Skeletal muscle cell (primary cell): Measurements from ENCODE around the gene GPC6.
"Not testable (repeated sequence)": the region's sequence is repeated elsewhere in the genome, so short reads cannot be mapped to it uniquely, and the experiment has no call there.

Experiments
- DNase-seq: peaks from one replicate; pipeline ENCODE4 v3.0.0-alpha.2; 2010; ENCODE audit warnings: low read depth
- H3K4me3 ChIP-seq: 2 replicates; pipeline ENCODE4 v1.5.1; 2011; ENCODE audit warnings: low read depth, mild to moderate bottlenecking, control low read depth, low read length, moderate library complexity

GPC6 gene

DNA sequence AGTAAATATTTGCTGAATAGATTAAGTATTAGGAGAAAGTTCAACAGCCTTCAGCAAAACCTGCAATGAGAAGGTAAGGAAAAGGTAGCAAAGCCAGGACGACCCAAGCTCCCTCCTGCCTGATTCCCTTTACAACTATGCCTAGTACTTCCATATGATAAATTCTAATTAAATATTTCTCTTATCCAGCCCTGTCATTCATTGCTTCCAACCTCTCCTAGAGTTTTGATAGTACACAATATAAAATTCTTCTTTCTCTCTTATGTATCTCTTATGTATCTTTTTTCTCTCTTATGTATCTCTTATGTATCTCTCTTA, 1065.7 kb downstream of the GPC6 start:
- DNase-seq = no peak
- no peak overlapping the region for H3K4me3 ChIP-seq

DNA sequence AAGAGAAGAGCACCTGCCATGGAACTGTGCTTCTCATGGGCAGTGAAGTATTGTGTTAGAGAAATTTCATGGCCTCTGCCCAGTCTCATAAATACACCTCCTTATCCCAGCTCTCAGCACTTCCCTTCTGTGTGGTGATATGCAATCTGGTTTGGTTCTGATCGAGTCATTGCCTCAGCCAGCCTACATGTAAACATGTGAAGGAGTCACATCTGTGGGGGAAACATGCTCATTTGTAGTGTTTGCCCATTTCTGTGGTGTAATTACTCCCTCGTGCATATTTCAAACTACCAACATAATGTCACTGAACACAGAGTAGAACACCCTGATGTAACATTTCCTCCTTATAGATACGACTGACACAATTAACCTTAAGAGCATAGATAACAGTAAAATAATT, 1069.9 kb downstream of the GPC6 start:
- no peak overlapping the region for H3K4me3 ChIP-seq
- DNase-seq = no peak

DNA sequence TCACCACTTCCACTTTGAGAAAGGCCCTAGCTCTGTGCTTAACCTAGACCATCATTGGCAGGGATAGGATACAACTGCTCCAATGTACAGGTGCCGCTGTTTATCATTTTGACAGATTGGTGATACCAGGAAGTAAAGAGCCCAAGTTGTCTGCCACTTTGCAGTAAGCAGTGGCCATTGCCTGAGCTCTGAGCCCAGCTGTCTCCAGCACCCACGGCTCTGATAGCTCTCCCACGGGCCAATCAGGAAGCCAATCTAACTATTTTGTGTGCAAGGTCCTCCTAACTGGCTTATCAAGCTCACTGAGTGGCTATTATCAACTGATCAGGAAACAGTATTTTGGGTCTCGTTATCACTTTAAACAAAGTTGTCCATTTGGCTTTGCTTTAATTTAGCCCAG, 1071.7 kb downstream of the GPC6 start:
- H3K4me3 ChIP-seq = no peak overlapping the region
- DNase-seq = no peak

DNA sequence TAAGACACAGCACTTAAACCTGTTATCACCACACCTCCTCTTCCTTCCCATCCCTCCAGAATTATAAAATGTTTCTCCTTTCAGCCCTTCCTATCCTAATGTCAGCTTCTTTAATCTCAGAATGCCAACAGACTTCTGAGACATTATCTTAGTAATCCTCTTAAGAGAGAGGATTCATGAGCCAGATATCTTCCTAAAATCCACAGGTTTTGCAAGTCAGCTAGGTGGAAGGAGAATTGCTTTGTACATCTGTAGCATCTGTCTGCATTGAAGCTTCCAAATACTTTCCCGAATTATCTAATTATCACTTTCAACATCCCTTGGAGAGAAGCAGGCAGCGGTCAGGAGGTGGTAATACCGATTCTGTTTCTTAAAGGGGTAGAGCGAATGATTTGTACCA, 1073.8 kb downstream of the GPC6 start:
- DNase-seq = no peak
- H3K4me3 ChIP-seq = no peak overlapping the region

DNA sequence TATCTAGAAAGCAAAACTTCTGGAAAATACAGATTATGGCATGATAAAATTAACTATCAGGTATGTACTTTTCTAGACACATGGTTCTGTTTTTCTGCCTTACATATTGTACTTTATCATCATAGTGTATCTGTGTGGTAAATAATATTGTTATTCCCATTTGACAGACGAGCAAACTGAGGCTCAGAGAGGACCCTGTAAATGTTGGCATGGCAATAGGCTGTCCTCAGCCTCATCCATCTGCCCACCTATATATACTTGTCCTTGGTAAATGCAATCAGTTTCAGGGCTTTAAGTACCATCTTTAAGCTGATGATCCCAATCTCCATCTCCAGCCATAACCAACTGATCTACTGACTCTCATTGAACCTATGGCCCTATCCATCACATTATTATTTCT, 1074.9 kb downstream of the GPC6 start:
- no peak for DNase-seq
- no peak overlapping the region for H3K4me3 ChIP-seq

- not testable (repeated sequence) for H3K4me3 ChIP-seq, DNase-seq
Observed at GRCh38 chr13:94302847-94303565, 1076.4 kb downstream of the GPC6 start.

DNA sequence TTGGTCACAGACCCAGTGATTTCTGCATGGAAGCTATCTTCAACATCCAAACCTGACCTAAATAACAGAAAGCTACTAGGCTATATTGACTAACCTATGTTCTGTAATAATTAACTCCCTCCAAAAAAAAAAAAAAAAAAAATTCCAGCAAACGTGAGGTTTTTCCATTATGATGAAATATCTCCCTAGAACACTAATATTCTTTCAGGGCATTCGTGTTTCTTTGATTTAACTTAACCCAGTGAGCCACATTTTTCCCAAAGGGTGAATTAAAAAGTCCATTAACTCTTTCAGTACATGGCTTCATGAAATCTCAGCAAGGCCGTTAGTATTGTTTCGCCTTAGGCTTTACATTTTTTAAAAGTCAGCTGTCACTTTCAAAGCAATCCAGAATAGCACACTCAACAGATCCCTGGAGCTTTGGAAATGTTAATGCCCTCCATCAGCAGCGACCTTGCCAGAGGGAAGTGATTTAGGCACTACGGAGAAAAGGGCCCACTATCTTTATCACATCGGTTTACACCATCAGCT, 1077.1 kb downstream of the GPC6 start:
- DNase-seq = no peak

GRCh38 chr13:94305033-94305432, 1078.4 kb downstream of the GPC6 start:
- DNase-seq = no peak
- no peak overlapping the region for H3K4me3 ChIP-seq

More for the DNA sequence above, 1077.1 kb downstream of the GPC6 start:
- no peak overlapping the region for H3K4me3 ChIP-seq

GRCh38 chr13:94305463-94305862, 1078.9 kb downstream of the GPC6 start:
- peak; percentile 74 for DNase-seq
- no peak overlapping the region for H3K4me3 ChIP-seq

DNA sequence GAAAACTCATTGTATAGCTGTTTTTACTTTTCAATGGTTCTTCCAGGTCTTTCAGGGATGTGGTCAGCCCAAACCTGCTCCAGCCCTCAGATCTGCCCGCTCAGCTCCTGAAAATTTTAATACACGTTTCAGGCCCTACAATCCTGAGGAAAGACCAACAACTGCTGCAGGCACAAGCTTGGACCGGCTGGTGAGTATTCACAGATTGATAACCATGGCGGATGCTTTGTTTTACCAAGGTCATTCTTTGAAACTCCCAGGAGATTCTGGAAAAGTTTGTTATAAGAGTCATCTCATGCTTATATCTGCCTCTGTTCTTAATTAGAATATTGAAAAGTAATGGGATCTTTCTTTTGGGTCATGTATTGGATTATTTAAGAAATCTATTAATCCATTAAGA, 1079.3 kb downstream of the GPC6 start:
- no peak overlapping the region for H3K4me3 ChIP-seq
- no peak for DNase-seq

GRCh38 chr13:94308832-94309231, 1082.2 kb downstream of the GPC6 start:
- H3K4me3 ChIP-seq = no peak overlapping the region
- no peak for DNase-seq

- DNase-seq = no peak
- no peak overlapping the region for H3K4me3 ChIP-seq
Observed at GRCh38 chr13:94309576-94309975, 1083.0 kb downstream of the GPC6 start.

GRCh38 chr13:94309997-94310855, 1083.6 kb downstream of the GPC6 start:
- no peak overlapping the region for H3K4me3 ChIP-seq
- DNase-seq = peak; percentile 65

GRCh38 chr13:94311893-94312292, 1085.3 kb downstream of the GPC6 start:
- H3K4me3 ChIP-seq = no peak overlapping the region
- DNase-seq = no peak

DNA sequence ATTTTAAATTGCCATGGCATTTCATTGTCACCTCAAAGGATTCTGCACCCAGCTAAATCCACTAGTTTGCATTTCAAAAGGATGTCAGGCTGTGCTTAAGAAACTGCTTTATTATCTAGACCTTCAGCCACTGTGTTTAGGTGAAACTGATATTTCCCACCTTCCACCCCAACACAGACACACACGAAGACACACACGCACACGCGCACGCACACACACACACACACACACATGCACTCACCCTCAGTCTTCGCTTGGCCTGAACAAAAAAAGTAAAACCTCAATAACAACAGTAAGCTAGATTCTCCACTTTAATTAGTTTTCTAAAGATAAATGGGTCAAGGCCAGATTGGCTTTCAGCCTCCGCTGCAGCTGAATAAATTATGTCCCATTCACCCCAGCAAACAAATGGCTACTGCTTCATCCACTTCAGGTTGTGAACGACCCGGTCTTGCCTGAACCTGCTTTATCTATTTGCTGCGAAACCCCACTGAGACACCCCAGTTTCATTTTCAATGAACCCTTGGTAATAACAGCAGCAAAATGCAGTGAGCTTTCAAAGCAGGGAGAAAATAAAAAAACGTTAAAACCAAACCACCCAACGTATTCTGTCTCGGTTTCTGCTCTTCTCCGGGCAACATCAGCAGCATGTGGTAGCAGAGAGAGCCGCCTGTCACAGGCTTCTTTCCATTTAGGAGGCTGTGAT, 1086.1 kb downstream of the GPC6 start:
- no peak overlapping the region for H3K4me3 ChIP-seq
- DNase-seq = no peak

DNA sequence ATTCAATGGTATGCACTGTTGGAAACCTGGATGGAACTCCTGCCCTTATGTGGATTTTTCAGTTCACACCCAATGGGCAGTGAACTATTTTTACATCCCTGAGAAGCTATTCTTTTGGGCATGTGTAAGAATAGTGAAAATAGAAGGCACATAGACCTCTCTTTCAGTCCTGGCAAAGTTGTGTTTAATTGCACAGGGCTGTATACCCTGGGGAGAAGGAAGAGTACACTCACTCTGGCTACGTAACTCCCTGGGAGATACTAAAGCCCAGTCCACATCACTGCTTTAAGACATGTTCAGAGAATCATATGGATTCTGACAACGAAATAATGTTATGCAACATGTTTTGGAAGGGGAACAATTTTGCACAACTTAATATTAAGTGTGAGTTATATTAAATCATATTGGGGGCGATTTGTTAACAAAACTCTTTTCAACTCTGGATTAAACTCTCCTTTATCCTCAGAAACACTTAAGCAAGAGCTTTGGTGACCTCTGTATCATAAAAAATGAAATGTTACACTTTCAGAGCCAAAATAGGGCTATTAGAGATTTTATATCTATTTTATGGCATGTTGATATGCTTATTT, 1086.8 kb downstream of the GPC6 start:
- DNase-seq = peak; percentile 85
- H3K4me3 ChIP-seq = no peak overlapping the region

DNA sequence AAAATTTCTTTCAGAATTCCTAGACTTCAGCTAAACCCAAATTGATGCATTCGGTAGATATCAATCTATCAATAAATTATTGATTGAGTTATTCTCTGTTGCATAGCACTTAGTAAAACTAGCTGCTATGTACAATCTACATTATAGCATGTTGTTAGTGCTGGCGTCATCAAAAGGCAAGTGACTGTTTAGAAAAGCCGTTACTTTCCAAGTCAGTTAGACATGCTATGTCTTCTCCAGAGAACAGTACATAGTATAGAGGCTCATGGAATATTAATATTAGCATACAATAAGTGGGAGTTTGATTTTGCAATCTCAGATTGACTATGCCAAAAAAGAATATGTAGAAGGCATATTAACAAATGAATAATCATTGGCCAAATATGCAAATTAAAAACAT, 1087.3 kb downstream of the GPC6 start:
- no peak overlapping the region for H3K4me3 ChIP-seq

DNA sequence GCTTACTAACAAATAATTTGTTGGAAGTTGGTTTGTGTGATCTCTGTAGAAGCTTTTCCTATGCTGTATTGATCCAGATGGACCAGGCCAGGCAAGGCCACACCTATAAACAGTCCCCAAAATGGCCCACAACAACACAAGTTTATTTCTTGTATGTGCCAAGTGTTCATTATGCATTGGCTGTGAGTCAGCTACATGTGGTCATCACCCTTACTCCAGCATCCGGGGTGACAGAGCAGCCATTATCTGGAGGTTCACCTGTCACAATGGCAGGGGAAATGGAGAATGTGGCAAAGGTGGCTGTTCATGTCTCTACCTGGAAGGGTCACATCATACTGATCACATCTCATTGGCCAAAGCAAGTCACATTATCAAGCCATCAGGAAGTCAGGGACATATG, 1088.6 kb downstream of the GPC6 start:
- H3K4me3 ChIP-seq = no peak overlapping the region
- no peak for DNase-seq

More for the DNA sequence above, 1087.3 kb downstream of the GPC6 start:
- DNase-seq = no peak

DNA sequence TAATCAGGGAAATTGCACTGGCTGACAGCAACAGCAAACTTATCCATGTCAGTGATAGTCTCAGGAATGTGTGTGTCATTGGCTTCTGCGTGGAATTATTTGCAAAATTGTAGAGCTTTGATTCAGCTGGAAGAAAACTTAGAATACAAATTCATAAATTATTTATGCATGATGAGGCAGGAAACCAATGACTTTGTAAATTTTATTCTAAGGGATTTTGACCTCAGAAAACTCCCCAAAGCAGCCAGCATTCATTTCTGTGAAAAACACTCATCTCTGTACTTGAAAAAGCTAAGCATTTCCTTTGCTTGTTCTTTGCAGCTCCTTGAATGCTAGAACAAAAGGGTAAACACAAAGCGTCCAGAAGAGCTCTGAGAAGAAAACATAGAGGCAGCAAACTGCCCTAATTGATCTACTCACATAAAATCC, 1090.5 kb downstream of the GPC6 start:
- DNase-seq = no peak
- no peak overlapping the region for H3K4me3 ChIP-seq

DNA sequence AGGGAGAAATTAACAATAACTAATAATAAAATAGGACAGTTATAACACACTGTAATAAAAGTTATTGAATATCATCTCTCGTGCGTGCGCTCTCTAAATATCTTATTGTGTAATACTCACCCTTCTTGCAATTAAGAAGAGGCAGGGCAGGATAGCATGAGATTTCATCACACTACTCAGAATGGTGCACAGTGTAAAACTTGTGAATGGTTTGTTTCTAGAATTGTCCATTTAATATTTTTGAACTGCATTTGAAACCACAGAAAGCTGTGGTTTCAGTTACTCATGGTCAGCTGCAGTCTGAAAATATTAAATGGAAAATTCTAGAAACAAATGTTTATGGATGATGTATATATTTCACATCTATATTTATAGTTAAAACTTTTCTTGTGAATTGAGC, 1091.8 kb downstream of the GPC6 start:
- H3K4me3 ChIP-seq = no peak overlapping the region
- no peak for DNase-seq
